Activated CD4-positive, alpha-beta T cell treated with anti-CD3 and anti-CD28 coated beads, Interleukin-2, amount 50 U/mL, for 4 hours (primary cell): ENCODE data around the gene FTL.

Experiments used
- DNase-seq, 2 experiments: peaks; one replicate each; pipeline ENCODE4 v3.0.0-alpha.2; 2020

The FTL gene

GRCh38 chr19:48992581-48993174, 27.6 kb downstream of the FTL start:
- DNase-seq = no peak

DNA sequence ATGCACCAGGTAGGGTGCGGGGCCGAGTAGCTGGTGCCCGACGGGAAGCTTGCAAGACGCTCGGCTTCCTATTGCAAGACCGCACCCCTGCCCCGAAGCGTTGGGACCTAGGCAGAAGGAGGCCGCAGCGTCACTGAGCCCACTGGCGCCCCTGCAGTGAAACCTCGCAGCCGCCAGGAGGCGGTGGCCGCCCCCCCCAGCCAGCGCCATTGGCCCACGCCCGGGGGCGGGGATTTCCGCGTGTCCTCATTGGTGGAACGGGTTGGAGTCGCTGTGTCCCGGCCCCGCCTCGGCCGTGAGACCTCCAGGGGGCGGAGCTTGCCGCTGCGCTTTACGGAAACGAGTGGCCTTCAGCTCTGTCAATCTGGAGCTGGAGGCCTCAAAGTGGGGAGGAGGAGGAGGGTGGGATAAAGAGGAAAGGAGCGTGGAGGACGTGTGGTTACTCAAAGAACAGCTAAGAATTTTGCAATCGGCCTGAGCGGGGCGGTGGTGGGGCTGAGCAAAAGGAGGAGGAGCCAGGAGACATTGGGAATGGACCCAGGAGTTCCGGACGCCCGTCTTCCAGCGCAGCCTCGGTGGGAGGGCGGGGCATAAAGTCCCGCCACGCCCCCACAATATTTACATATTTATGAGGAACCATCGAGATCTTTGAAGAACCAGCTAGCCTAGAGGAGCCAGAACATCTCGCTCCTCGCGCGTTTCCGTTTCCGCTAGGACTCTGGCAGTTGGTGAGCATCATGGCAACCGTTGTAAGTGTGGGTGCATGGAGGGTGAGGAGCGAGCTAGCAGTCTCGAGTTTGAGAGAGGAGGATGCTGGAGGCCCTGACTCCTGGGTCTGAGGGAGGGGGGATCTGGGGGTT, 28.3 kb downstream of the FTL start, which contains the start of the genes GYS1 and RUVBL2:
Gene GYS1, minus strand, starts transcription at position 135 of the 860 bp plus-strand sequence. CDS start 197 bp downstream, outside the sequence.
Gene RUVBL2, plus strand, starts transcription at position 713 of the 860 bp plus-strand sequence. Its CDS starts 25 bp downstream, at position 738.
- peak; percentile 99 for DNase-seq

DNA sequence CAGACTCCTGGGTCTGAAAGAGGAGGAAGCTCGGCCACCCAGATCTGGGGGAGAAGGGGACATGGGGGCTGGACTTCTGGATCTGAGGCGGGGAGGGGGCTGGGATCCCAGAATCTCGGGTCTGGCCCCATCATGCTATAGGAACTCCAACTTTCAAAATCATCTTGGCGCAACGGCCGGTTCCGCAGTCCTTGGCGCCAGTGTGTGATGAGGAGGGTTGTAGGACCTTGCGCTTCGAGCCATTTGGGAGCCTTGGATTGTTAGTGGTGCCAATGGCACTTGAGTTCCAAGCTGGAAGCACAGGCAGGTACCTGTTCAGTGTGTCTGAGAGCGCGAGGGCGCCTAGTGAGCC, 28.9 kb downstream of the FTL start:
- DNase-seq = no peak

DNA sequence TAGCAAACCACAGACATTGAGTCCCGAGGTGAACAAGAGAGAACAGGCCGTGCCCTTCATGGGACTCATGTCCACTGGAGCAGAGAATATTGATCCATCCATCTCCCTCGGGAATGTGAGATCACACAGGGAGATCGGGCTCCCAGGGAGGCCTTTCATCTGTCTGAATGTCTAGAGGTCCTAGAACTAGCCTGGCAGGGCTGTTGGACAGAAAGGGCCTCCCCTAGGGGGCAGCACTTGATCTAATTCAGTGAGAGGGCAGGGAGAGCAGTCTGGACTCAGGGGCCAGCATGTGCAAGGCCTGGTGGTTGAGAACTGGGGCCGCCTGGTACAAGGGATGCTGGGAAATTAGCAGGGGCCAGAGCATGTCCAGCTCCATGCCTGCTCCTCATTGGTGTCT, 32.9 kb downstream of the FTL start:
- DNase-seq = peak; percentile 36 to 41

GRCh38 chr19:48999481-49000325, 34.6 kb downstream of the FTL start:
- peak; percentile 62 to 65 for DNase-seq

DNA sequence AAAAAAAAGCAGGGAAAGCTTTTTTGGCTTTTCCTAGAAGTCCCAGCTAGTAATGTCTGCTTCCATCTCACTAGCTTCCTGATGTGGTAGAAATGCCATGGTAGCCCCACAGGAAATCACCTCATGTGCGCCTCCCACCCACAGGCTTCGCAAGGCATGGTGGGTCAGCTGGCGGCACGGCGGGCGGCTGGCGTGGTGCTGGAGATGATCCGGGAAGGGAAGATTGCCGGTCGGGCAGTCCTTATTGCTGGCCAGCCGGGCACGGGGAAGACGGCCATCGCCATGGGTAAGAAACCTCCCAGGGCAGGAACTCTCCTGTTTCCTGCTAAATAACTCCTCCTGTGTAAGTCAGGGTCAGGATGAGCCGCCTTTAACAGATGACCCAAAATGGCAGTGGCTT, 39.0 kb downstream of the FTL start:
- no peak for DNase-seq

GRCh38 chr19:49004964-49005614, 40.0 kb downstream of the FTL start:
- DNase-seq = no peak

GRCh38 chr19:49006905-49007304, 41.8 kb downstream of the FTL start:
- no peak for DNase-seq

DNA sequence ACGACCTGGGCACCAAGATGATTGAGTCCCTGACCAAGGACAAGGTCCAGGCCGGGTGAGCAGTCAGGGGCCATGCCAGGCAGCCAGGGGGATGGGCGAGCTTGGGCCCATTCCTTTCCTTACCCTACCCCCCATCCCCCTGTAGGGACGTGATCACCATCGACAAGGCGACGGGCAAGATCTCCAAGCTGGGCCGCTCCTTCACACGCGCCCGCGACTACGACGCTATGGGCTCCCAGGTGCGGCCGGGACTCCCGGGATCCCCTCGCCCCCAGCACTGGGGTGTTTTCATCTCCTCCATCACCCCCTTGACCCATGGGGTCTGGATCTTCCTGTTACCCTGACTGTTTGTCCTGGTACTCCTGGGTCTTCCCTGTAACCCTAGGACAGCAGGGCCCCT, 44.7 kb downstream of the FTL start:
- no peak for DNase-seq

- DNase-seq = no peak
These were observed 45.3 kb downstream of the FTL start for GRCh38 chr19:49010453-49010852.

DNA sequence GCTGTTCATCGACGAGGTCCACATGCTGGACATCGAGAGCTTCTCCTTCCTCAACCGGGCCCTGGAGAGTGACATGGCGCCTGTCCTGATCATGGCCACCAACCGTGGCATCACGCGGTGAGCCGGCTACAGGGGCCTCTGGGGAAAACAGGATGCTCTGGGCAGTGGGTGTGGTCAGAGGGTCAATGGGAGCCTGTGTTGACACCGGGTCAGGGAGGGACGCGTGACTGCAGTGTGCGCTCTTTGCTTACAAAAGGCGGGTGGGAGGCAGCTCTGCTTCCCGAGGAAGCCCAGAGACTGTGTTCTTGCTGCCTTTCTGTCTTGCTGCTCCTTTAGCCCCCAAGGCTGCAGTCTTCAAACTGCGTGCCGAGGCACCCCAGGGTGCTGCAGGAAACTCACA, 46.1 kb downstream of the FTL start:
- DNase-seq = no peak

DNA sequence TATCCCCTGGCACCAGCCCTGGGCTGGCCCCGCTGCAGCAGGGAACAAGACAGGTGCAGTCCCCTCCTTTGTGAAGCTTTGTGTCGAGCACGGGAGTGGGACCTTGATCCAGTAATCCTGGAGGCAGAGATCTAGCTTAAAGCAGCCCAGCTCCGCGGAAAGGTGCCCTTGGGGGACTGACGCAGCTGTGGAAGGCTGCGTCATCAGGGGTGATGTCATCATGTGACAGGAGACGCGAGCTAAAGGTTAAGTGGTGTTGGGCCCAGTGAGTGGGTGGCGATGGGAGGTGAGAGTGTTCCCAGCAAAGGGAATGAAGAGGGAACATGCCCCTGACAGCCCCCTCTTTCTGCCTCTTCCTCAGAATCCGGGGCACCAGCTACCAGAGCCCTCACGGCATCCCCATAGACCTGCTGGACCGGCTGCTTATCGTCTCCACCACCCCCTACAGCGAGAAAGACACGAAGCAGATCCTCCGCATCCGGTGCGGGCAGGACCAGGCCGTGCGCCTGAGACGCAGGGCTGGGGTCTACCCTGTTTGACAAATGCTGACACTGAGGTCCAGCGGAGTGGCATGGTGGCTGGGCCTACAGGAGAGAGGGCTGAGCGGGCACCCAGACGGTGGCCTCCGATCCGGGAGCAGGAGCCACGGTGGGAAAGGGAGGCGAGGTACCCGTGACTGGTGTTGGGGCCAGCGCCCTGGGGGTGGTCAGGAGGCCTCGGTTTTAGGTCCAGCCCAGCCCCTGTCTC, 49.2 kb downstream of the FTL start:
- DNase-seq = no peak

DNA sequence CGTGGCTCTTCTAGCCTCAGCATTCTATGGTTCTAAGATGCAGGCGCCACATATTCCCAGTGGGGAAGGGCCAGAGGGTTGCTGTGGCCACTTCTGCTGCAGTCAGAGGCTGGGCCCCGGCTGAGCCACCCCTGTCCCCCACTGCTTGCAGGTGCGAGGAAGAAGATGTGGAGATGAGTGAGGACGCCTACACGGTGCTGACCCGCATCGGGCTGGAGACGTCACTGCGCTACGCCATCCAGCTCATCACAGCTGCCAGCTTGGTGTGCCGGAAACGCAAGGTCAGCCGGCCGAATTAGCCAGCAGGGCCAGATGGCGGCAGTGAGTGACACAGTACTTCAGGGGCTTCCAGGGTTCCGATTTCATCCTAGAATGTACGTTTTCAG, 49.8 kb downstream of the FTL start:
- DNase-seq = no peak

DNA sequence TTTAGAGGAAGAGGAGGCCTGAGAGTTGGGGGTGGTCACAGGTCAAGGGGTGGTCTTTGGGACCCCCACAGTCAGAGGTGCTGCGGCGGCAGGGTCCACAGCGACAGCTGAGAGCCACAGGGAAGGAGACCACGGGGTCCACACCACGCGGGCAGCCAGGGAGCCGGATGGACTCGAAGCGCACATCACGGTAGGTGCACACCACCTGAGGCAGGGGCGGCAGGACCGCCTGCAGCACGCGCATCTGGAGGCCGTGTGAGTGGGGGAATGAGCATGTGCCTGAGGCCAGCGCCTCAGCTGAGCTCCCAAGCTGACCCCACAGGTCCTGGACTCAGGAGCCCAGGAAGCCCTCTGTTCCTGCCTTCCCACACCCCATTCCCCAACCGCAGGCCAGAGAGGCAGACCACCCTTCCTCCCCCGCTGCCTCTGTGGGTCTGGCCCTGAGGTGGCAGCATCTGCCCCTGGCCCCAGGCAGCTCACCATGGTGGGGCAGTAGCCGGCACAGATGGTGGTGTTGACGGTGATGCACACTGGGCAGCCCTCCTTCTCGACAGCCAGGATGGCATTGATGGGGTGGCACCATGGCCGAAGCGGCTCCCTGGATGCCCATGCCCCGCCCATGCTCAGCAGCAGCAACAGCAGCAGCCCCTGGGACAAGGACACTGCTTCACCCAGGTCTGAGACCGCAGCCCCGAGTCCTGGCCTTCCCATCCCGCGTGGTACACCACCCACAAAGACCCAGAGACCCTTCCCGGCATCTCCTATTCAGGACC, 51.1 kb downstream of the FTL start:
- no peak for DNase-seq
